Measurements from ENCODE around the gene ZNF383.
"Not testable (repeated sequence)": the region's sequence is repeated elsewhere in the genome, so short reads cannot be mapped to it uniquely, and the experiment has no call there.

Gene ZNF383

DNA sequence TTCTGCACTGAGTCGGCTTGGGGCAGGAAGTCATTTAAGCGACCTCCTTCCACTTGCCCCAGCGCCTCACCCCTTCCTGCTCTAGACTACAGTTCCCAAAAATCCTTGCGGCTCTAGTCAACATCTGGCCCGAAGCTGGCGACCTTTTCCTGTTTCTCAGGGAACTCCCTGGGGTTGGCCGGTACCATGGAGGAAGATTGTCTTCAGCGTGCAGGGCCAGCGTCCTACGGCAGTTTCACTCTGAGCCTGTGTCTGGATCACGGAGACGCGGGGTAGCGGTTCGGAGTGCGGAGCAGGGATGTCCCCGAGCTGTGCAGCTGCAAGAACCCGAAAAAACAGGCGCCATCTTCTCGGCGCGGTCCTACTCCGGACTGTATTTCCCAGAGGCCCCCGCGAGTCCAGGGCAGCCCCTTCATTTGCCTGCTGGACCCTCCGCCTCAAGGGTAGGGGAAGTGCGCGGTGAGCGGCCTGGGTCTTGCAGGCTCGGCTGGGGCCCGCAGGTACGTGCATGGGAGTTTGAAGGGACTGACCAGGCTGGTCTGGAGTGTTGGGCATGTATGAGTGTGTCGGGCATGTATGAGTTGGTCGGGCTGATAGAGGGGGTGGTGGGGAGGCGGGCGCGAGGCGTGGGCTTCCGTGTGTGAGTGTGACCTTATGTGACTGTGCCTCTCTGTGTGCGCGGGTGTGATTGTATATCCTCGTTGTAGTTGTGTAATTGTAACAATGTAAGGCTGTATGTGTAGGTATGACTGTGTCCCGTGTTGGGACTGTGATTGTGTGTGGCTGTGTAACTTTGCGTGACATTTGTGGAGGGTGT is at the start of gene ZNF383:
TSS of gene ZNF383 (plus strand) at position 440 of the 817 bp plus-strand sequence. CDS start 12,240 bp downstream, outside the sequence.
- DNase-seq = peak; percentile 84

DNA sequence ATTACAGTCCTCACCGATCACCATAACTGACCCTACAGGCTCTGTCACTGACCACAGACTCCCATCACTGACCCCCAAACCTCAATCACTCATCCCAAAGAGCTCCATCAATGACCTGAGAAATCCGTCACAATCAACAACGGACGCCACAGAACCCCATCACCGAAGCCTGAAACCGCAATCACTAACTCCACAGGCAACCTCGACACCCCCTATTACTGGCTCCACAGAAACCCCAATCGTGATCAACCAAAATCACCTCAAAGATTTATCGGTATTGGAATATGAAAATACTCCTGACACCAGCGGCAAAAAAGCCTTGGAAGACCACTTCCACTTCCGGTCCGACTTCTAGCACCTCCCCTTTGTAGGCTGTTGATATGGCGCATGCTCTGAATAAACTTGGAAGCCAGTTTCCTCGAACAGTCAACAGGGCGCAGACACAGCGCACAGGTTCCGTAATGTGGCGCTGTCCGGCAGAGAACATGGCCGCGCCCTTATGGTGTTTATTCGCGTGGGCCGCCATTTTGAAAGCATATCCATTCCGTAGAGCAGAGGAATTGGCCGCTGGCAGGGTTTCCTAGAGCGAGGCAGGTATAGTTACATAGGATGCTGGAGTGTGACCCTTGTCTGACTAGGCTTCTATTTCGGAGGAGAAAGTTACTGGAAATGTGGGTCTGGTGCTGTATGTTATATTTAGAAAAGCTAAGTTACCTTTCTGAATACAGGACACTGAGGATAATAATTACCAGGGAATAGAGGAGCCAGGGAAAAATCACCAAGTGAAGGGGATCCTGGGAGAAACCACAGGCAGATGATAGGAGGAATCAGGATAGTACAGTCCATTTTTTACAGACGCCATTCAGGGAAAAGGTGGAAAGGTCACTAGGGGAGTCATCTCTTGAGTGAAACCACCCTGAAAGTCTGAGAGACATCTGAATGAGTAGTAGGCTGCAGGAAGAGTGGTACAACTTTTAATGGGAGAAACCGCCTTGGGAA is 45.3 kb upstream of the ZNF383 start, which contains the start of gene ZNF585A:
TSS of gene ZNF585A (minus strand) at position 328 of the 999 bp plus-strand sequence. CDS start 2,785 bp downstream, outside the sequence.
- DNase-seq = peak; percentile 89

DNA sequence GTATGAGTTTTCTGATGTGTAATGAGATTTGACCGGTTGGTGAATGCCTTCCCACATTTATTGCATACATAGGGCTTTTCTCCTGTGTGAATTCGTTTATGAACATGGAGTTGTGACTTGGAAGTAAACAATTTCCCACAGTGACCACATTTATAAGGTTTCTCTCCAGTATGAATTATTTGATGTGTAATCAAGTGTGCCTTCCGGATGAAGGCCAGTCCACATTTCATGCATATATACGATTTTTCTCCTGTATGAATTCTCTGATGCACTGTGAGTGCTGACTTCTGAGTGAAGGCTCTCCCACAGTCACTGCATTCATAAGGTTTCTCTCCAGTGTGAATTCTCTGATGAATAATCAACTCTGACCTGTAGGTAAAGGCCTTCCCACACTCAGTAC is 31.9 kb upstream of the ZNF383 start:
- DNase-seq = not testable (repeated sequence)

DNA sequence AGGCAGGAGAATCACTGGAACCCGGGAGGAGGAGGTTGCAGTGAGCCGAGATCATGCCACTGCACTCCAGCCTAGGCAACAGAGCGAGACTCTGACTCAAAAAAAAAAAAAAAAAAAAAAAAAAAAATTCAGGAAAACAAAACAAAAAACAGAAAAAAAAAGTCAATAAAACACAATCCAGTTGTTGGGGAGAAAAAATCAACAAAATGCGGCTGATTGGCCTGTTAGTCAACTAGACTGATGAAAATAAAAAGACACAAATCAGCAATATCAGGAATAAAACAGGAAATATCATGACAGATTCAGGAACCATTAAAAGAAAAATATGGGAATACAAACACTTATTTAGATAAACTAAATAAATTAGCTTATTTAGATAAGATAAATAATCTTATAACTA is 22.8 kb upstream of the ZNF383 start:
- DNase-seq = not testable (repeated sequence)

DNA sequence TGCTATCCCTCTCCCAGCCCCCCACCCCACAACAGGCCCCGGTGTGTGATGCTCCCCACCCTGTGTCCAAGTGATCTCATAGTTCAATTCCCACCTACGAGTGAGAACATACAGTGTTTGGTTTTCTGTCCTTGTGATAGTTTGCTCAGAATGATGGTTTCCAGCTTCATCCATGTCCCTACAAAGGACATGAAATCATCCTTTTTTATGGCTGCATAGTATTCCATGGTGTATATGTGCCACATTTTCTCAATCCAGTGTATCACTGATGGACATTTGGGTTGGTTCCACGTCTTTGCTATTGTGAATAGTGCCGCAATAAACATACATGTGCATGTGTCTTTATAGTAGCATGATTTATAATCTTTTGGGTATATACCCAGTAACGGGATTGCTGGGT is 20.9 kb upstream of the ZNF383 start:
- not testable (repeated sequence) for DNase-seq

DNA sequence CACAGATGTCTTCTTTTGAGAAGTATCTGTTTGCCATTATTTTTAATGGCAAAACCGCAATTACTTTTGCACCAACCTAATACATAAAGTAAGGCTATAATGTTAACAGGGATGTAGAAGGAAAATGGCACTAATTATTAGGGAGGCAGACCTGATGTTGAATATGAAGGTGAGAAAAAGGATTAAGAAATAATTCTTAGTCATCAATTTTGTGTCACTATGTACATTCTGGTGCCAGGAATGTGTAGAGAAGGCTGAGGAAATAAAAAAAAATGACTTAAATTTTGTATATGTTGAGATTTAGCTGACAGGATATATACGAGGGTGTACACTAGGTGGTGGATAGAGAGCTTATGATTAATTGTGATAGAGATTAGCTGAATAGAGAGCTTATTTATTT is 20.2 kb upstream of the ZNF383 start:
- DNase-seq = no peak

DNA sequence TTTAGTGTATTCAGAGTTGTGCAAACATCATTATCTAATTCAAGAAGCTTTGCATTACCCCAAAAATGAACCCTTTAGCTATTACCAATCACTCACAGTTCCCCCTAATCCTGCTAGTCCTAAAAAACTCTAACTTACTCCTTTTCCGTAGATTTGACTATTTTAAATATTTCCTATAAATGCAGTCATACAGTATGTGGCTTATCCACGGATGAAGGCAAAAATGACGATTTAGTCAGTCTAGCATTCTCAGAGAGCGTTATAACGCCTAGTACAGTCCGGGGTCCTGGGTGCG is 587 bp upstream of the ZNF383 start:
- no peak for DNase-seq

DNA sequence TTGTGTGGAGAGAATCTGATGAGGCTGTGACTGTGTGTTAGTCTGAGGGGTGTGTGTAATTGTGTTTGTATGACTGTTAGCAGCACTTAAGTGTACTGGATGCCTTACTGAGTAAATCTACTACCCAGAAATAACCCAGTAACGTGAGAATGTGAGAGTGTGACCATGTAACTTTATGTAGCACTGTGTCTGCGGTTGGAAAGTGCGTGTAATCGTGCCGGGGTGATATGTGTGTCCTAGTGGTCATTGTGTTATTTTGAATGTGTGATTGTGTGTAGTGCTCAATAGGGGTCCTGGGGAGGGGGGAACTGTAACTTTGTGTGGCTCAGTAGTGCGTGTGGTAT is 550 bp downstream of the ZNF383 start:
- no peak for DNase-seq

DNA sequence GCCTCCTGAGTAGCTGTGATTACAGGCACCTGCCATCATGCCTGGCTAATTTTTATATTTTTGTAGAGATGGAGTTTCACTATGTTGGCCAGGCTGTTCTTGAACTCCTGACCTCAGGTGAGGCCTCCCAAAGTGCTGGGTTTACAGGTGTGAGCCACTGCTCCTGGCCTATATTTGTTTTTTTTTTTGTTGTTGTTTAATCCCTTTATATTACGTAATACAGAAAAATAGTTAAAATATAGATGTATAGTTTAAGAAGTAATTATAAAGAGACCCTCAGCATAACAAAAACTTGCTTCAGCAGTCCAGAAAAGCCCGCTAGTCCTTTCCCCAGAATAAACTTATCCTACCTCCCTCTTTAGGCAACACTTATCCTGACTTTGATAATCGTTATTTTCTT is 2.4 kb downstream of the ZNF383 start:
- DNase-seq = no peak

DNA sequence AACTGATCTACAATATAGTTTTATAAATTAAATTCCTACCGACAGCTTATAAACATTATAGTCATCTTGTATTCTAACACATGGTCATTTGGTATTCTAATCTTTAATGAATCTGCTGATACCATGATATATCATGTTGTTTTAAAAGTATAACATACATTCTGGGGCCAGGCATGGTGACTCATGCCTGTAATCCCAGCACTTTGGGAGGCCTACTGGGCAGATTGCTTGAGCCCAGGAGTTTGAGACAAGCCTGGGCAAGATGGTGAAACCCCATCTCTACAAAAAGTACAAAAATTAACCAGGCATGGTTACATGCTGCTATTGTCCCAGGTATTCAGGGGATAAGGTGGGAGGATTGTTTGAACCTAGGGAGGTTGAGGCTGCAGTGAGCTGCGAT is 3.1 kb downstream of the ZNF383 start:
- DNase-seq = no peak

DNA sequence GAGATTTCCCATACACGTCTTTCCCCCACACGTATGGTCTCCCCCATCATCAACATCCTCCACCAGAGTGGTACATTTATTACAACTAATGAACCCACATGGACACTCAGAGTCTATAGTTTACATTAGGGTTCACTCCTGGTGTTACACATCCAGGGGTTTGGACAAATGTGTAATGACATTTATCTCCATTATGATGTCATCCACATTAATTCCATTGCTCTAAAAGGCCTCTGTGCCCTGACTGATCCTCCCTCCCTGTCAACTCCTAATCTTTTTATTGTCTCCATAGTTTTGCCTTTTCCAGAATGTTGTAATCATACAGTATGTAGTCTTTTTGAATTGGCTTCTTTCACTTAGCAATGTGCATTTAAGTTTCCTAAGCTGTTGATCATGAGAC is 8.2 kb downstream of the ZNF383 start:
- DNase-seq = no peak

DNA sequence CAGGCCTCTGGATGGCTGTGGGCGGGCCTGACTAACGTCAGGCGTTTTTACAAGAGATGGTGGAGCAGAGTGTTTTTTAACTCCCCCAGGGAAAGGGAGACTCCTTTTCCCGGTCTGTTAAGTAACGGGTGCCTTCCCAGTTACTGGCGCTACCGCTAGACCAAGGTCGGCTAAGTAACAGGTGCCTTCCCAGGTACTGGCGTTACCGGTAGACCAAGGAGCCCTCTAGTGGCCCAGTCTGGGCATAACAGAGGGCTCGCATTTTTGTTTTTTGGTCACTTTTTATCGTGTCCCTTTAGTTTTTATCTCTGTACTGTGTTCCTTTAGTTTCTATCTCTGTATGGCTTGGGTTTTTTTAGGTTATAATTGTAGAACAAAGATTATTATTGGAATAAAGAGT is 10.0 kb downstream of the ZNF383 start:
- peak; percentile 33 for DNase-seq

DNA sequence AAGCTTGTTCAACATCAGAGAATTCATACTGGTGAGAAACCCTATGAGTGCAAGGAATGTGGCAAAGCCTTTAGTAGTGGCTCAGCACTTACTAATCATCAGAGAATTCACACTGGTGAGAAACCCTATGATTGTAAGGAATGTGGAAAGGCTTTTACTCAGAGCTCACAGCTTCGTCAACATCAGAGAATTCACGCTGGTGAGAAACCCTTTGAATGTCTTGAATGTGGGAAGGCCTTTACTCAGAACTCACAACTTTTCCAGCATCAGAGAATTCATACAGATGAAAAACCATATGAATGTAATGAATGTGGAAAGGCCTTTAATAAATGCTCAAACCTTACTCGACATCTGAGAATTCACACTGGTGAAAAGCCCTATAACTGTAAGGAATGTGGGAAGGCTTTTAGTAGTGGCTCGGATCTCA is 25.2 kb downstream of the ZNF383 start:
- no peak for DNase-seq

DNA sequence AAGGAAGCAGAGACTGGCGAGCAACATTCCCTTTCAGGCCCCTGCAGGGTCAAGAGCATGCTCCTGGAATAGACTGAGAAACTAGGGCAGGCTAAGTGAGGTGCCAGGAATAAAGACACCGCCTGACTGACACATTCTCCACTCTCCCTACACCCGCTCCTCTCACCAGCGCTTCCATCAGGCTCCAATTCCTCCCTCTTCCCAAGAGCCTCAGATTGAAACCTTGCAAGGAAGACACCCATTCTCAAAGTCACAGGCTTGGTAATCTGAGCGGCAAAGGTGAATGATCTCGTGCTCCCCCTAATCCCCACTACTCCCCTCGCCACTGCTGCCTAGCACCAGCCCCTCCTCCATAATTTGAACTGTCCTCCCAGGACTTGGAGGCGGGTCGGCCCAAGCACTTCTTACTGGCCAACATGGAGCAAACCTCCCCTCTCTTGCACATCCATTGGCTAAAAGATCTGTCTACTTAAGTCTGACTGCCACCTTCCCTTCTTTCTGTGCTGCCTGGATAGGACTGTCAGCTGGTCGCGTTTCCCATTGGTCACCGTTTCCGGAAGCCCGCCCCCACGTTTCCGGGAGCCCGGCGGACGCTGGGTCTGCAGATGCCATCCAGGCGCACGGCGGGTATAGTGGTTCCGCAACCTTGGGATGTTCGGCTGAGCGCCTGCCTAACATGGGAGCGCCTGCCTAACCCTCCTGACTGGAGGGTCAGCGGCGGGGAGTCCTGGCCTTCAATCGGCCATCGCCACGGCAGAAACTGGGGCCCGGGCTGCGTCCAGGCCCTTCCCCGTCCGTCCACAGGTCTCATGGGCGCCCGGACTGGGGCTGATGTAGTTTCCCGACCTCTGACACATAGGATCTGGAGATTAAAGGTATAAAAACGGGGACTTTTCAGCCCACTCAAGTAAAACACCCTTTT is 33.6 kb downstream of the ZNF383 start:
- DNase-seq = no peak

DNA sequence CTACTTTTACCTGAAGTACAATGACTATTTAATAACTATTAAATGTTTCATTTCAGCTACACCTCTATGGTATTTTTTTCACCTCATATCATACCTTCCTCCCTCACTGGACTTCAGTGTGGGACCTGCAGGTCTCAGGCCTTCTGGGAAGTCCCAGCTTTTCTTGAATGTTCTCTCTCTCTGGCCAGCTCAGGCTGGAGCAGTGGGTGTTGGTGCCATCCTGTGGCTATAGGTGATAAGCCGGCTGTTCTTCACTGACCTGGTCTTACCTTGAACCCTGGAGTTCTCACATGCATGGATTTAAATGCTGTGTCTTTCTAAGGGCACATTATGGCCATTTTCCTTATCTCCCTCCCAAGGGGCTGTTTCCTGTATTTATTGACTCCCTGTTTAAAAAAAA is 45.0 kb downstream of the ZNF383 start:
- not testable (repeated sequence) for DNase-seq

DNA sequence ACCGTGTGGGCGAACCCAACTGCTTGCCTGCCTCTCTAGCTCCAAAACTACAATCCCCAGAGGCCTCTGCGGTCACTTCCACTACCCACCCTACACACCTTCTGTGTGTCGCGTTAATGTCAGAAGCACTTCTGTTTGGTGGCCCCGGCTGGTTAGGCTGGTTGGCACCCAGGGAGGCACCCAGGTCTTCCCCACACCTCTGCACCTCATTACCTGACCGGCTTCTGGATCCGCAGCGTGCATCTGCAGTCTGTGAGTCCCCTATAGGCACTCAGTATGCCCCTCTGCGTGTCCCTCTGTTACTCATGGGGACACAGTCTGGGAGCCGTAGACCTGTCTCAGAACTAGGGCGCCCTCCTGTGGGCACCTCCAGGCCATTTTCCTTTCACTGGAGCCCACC is 49.0 kb downstream of the ZNF383 start:
- not testable (repeated sequence) for DNase-seq

DNA sequence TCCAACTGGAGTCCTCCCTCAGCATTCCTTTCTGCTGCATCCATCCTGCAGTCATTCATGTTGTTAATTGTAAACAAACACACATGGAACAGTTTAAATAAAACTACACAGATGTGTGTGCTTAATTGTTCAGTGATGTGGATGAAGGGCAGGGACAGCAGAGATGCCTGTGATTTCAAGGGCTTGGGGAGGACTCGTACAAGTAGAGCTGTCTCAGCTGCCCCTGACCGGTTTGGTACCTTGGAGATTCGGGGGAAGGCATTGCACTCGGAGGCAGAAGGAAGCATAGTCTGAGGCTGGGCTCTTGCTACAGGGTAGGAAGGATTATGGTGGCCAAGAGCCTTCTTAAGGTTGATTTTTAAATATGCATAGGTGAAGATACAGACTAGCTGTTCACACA is 49.7 kb downstream of the ZNF383 start:
- not testable (repeated sequence) for DNase-seq

DNA sequence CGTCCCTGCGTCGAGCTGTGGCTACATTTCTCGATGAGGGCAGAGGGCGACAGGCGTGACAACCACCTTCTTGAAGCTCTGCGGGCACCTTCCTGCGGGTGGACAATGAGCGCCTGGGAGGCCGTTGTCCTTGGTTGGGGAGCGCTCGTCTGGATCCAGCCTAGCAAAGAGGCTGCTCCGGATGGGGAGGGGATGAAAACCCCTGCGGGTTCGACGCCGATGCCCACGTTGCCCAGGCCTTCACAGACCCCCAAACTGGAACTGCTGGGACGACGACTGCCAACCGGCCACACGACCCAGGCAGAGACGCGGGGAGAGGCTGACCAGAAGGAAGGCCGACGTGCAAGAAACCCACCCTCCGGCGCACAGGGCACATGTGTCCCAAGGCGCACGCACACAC is 62.6 kb downstream of the ZNF383 start:
- not testable (repeated sequence) for DNase-seq

DNA sequence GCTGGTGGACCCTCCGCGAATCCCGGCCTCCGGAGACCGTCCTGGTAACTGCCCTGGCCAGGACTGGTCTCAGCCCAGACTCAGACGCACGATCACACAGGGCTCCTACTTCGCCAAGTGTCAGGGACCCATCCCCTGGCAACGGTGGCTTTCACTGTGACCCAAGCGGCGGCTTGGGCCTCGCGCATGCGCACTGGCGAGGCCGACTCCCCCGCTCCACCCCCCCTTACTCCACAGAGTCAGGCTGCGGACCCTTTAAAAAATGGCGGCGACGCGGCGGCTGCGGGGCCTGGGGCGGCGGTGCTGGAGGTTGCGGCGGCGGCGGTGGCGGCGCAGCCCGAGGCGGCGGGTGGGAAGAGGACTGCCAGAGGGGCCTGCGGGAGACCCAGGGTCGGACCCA is 66.0 kb downstream of the ZNF383 start:
- not testable (repeated sequence) for DNase-seq

DNA sequence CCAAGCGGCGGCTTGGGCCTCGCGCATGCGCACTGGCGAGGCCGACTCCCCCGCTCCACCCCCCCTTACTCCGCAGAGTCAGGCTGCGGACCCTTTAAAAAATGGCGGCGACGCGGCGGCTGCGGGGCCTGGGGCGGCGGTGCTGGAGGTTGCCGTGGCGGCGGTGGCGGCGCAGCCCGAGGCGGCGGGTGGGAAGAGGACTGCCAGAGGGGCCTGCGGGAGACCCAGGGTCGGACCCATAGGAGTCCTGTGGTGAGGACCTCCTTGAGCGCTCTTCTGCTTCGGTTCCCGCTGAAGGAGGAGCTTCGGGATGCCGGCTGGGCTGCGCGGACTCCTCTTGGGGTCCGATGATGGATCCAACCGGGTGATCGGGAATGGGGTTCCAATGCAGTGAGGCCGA is 71.2 kb downstream of the ZNF383 start:
- not testable (repeated sequence) for DNase-seq

DNA sequence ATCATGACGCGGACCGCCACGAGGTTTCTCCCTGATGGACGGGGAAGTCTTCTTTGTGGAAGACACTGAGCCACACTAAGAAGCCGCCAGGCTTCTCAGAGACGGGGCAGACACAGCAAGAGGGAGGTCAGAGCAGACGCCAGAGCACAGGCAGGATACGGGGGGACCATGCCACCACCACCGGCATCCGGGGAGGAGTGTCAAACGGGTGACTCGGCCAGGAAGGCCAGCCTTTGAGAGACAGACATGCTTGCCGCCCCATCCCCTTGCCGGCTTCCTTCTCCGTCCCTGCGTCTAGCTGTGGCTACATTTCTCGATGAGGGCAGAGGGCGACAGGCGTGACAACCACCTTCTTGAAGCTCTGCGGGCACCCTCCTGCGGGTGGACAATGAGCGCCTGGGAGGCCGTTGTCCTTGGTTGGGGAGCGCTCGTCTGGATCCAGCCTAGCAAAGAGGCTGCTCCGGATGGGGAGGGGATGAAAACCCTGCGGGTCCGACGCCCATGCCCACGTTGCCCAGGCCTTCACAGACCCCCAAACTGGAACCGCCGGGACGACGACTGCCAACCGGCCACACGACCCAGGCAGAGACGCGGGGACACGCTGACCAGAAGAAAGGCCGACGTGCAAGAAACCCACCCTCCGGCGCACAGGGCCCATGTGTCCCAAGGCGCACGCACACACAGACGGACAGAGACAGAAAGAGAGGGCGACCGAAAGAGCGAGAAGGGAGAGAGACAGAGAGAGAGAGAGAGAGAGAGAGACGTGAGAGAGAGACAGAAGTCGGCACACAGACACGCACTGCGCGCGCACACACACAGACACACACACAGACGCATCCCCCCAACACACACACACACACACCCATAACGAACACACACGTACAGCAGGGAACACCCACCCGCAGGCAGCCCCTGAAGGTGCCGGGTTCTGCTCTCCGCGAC is 75.3 kb downstream of the ZNF383 start:
- peak; percentile 46 for DNase-seq
